Measurements from ENCODE around the gene C22orf39.

The C22orf39 gene

DNA sequence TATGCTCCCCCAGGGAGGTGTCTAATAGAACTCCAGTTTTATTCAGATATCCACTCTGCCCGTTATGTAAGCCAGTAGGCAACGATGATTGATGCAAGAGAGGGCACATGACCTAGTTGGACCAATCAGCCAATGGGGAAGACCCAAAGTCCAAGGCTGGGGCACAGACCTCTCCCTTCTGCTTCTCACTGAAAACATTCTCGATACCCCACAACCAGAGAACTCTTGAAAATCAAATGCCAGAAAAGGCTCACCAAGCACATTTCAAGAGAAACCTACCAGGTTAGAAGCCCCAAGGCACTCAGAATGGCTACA lies 23.4 kb downstream of the C22orf39 start:
- DNase-seq: no peak

DNA sequence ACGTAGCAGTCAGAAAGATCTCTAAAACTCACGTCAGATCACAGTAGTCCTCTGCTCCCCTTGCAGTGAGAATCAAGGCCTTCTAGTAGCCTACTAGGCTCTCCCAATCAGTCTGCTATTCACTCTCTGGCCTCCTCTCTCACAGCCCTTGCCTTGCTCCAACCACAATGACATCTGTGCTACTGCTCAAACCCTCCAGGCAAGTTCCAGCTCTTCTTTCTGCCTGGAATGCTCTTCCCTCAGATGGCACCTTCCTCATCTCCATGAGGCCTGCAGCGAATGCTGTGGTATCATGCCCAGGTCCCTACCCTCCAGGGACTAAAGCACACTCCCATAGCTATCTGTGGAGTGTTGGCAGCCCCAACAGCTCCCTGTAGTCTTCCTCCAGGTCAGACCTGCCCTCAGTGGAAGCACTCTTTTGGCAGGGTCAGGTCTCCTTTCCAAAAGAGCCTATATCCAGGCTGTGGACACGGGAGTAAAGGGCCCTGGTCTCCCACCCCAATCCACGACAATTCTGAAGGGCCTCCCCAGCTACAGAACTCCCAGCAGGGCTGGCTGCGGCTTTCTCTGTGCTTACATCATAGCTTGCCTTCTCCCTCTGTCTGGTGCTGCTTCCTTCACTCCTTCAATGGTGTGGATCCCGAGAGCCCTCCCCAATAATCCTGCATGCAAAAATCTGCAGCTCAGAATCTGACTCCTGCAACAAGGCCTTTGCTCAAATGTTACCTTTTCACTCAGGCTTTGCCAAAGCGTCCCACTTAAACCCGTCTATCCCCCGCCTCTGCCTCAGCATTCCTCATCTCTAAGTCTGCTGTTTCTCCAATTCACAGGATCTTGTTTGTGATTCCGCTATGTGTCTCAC lies 24.8 kb downstream of the C22orf39 start:
- DNase-seq: no peak

DNA sequence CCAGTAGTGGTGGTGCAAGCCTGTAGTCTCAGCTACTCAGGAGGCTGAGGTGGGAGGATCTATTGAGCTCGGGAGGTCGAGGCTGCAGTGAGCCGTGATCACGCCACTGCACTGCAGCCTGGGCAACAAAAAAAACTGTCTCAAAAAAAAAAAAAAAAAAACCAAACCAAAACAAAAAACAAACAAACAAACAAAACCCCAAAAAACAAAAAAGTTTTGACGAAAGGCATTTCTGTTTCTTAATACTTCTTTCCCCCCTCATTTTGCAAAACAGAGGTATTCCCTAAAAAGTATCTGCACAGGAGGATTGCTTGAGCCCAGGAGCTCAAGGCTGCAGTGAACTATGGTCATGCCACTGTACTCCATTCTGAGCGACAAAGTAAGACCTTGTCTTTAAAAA lies 27.2 kb downstream of the C22orf39 start:
- no peak for DNase-seq

DNA sequence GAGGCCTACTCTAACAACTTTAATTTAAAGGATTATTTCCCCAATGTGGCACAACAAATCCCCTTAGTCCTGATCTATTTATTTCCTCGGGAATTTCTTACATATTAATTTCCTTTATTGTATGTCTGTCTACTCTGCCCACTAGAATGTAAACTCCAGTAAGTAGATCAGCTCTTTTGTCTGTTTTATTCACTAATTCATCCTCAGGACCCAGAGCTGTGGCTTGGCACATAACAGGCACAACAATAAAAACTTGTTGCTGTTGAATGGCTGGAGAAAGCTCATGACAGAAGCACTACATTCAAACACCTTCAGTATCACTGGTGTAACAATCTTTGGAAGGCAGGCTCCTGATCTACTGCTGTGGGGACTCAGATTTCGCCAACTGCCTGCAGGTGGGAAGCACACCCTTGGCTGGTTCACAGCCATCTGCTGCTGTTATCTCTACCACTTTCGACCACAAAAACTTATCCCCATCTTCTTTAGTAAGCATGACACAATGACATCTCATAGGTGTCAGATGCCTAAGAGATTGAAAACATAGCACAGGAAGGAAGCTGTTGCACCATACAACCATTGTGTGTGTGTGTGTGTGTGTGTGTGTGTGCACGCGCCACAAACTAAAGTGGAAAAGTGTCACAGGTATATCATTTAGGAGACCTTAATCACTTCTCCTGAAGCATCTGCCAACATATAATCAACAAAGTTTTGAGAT lies 27.9 kb downstream of the C22orf39 start:
- peak; percentile 54 for DNase-seq

DNA sequence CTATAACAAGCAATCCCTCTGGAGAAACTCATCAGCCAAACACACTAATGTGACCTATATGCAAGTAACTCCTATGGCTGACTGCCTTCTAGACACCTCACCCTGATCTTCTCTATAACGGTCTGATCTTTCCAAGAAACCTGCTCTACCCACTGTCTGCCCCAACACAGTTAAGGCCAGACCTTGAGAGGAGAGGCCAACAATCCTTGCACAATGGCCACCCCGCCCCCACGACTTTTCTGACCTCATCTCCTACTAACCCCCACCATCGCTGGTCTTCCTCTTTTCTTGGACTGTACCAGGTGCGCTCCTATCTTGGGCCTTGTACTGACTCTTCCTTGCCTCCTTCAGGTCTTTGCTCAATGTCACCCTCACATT lies 28.4 kb downstream of the C22orf39 start:
- no peak for DNase-seq

DNA sequence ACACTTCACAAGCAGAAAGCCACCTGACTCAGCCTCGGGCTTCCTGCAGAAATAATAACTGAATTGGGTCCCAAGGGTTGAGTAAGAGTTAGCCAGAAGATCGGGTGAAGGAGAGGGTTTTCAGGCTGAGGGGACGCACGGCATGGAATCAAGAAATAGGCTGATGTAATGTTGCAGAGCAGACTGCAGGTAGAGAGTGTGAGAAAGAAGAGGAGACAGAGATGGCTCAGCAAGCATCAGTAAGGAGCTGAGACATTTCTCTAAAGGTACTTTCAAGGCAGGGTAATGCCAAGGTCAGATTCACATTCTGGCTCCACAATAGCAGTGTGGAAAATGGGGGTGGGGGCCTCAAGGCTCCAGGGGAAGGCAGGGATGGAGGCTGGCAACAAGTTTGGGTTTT lies 34.6 kb downstream of the C22orf39 start:
- DNase-seq: no peak

DNA sequence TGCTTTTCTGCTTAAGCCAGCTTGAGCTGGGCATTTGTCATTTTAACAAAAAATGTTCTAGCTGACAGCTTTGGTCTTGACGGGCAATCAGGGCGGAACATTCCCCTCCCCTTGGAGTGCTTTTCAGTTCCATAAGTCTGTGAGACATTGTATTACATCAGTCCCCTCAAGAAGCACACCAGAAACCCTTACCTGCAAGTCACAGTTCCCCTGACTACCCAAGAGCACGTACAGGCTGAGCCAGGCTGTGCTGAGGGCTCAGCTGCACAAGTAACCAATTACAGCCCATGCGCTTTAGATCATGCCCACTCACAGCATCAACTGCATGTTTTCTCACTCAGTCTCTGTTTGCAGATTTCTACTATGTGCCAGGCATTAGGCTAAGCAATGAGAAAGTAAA lies 35.0 kb downstream of the C22orf39 start:
- no peak for DNase-seq

DNA sequence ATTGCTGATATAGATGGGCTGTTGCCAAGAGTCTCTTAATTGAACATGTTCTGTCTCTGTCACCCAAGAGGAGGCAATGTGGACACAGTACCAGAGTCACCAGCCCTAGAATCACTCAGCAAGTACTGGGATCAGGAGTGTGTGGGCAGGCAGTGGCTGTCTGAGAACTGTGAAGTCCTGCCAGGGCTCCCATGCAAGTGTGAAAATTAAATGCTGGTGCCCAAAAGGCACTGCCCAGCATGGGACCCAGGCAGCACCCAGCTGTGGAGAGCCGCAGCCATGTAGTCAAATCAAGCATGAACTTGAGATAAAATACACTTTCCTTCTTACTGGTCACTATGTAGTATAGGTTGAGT lies 35.8 kb downstream of the C22orf39 start:
- no peak for DNase-seq

DNA sequence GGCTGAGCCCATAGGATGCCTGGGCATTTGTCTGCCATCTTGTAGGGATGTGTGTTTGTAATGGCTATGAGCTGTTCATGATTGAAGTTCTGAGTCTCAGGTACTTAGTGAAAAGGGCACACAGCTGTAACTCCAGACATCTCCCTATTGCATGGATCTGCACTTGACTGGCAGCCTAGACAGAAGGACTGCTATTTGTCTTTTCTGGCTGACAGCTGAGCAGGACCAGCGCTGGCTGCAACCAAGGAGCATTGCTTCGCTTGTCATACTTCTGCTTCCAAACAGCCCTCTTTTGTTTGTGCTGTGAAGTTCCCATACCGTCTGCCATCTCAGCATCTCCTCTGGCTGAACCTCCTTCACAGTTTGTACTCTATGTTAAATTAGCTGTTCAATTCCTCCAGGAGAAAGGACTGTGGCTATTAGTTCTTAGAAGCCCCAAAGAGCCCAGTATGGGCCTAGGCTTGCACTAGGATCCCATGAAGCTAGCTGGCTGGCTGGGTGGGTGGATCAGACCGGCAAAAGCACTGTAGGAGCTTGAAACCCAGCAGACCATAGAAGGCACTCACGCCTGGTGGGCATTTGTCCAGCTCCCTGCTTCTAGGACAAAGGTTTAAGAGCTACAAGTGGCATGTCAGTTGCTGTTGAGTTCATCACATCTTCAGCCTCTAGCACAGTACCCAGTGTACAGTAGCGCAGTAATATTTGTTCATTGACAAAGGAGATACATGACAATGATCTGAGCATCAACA lies 36.4 kb downstream of the C22orf39 start:
- DNase-seq: no peak

DNA sequence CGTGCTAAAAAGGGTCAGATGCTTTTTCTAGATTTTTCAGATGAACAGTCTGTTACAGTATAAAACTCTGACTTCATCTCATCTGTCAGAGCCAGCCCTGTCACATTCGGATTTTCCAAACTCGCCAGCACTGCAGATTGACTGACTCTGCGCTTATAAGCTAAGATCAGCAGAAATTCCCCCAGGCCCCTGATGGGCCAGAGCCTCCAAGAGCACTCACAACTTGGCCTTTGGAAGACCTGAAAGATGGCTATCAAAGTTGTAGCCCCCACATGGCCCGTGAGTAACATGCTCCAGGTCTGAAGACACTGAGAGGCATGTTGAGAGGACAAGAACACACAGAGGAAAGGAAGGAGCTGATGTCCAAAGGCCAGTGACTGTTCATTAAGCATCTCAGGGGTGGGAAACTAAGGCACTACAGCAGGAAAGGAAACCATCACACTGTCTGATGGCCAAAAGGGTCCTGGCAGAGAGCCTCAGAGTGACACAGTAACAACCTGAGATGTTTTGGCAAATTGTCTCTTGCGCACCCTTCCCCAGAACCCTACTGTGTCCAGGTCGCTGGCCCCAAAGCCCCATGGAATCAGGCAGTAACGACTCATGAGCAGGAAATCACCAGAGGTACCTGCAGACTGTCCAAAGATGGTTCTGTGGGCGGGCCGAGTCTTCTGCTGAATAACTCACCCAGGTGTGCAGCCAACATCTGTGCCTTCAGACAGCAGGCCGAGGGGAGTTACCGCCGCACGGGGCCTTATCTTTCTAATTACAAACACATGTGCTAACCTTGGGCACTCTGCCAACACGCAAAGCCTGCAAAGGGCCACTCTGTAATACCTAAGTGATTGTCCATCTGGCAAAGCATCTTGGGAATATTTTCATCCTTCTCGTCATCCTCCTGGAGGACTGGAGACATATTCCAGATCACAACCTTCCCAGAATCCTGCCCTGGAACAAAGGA lies 39.6 kb downstream of the C22orf39 start:
- DNase-seq: no peak

DNA sequence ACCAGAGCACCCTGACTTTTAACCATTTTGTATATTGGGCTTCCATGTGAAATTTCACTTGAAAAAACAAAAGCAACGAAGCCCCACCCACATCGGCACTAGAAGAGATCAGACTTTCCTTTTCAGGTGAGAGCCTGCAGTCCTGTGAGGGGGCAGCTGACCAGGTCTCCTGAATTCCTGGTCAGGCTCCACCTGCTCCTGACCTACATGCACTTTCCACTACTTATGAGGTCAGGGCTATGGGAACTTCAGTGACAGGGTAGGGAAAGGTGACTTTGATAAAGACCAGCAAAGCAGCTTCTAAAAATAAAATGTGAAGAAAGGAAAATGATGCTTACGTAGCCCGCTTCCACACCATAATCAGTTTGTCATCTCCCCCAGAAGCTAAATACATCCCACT lies 40.7 kb downstream of the C22orf39 start:
- no peak for DNase-seq

DNA sequence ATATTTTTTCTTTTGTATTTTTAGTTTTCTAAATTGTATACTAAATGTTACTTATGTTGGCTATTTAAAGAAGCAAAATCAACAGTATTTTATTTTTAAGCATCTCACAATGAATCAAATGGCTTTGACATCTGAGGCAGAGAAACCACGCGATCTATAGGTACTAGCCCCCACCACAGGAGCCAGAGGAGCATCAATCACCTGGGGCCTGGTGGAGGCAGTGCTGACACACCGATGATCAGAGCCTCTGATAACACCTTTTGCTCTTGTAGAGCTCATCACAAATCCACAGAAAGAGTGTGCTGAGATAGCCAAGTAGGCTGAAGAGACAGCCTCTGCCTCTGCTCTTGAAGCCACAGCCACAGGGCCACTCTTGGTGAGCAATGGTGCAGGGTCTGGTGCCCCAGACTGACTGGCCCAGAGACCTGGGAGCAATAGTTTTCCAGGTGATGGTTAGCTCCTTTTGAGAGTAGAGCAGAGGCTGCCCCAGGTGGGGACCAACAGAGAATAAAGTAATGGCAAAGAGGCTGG lies 41.2 kb downstream of the C22orf39 start:
- no peak for DNase-seq

DNA sequence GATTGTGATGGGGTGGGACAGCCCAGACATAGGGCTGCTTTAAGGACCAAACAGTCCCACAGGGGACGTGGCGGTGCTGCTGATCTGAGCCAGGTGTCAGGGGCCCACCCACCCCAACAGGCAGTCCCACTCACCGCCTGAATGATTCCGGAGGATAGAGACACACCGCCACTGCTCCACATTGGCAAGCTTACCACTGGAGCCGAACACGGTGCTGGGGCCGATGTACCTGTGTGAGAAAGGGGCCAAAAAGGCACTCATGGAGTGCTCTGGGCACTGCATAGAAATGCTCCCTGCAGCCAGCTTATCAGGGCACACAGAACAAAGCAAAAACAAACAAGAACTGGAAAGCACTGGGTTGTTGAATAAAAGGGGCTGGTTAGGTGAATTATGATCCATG lies 41.9 kb downstream of the C22orf39 start:
- no peak for DNase-seq

DNA sequence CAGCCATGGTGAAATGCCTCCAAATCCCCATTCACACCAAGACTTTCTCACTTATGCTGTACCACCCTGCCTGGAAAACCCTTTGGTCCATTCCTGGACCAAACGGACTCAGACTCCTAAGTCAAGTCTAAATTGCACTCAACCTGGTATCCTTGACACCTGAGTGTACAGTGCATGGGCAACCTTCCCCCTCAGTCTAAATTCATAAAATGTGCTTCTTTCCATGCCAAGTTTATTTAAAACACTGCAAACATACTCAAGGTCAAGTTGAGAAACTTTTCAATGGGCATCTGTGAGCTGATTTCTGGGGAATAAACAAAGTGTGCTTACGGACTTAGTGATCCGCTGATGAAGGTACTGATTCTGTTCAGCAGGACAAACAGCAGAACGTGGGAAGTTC lies 42.4 kb downstream of the C22orf39 start:
- DNase-seq: no peak

DNA sequence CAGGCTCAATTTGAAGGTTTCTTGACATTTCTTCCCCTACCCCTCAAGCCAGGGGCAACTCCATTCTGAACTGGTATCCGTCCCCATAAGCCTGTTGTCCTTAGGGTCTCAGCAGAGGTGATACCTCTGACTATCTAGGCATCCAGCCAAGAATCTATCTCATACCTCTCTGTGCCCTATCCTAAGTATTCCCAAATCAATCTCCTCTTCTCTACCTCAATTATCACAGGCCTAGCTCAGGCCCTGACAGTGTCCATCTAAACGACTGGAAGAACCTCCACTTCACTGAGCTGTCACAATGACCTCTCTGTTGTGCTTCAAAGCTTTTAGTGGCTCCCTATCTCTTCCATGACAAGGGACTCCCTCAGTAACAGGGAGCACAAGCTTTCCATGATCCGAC lies 42.8 kb downstream of the C22orf39 start:
- DNase-seq: no peak

DNA sequence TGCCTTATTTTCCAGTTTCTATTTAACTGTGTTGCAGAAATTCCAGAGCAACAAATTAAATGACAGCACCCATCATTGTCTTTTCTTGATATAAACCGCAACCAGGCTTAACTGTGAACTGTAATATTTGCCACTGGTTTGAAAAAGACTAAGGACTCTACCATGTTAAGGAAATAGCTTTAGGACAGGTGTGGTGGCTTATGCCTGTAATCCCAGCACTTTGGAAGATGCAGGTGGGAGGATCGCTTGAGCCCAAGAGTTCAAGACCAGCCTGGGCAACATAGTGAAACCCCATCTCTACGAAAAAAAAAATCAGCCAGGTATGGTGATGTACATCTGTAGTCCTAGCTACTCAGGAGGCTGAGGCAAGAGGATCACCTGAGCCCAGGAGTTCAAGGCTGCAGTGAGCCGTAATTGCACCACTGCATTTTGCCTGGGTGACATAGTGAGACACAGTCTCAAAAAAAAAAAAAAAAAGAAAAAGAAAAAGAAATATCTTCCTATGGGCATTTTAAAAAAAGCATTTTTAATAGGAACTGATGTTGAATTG lies 44.8 kb downstream of the C22orf39 start:
- DNase-seq: no peak

DNA sequence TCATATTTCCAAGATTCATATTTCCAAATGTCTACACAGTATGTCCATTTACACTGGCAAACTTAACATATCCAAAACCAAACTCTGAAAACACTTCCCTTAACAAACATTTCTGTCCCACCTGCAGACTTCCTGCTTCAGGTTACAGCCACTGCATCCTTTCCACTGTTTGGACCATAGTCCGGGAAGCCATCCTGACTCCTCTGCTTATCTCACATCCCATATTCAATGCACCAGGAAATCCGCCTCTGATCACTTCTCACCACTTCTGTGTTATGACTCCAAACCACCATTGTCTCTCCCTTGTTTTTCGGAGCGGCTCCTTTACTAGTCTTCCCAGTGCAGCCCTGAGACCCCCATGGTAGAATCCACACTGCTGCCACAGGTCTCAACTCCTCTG lies 46.0 kb downstream of the C22orf39 start:
- no peak for DNase-seq

DNA sequence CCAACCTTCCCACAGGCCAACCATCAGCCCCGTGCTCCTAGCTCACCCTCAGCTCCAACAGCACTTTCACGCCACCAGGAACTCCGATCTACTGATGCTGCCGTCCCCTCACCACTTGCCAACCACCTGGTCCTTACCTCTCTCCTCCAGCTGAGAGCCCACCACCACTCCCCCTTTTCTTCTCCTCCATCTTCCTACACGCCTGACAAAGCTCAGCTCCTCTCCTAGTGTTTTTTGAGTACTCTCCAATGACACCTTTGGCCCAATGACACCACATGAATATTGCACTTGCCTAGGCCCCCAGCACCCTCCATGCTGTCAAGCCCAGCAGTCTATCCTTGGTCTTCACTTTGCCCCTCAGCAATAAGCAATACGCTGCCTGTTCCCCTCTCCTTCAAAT lies 46.6 kb downstream of the C22orf39 start:
- no peak for DNase-seq

DNA sequence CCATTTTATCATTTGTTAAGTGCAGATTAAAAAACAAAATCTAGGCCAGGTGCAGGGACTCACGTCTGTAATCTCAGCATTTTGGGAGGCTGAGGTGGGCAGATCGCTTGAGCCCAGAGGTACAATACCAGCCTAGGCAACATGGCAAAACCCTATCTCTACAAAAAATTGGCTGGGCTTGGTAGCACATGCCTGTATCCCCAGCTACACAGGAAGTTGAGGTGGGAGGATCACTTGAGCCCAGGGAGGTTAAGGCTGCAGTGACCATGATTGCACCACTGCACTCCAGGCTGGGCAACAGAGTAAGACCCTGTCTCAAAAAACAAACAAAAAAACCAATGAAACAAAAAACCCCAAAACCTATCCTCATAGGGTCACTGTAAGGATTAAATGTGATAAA lies 48.9 kb downstream of the C22orf39 start:
- no peak for DNase-seq

DNA sequence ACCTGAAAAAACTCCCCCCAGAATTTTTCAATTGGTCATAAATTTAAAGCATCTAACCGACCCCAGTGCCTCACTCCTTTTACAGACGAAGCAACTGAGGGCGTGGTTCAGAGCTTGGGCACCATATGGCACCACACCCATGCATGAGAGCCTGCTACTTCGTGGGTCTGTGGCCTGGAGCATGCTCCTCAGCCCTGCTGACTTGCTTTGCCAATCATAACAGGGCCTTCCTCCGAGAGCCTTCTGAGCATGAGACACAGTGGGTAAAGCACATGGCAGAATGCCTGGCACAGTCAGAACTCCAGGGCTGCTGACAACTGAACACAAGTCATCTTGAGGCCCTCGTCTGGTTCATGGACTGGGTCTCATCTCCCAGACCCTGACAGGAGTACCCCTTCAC lies 49.3 kb downstream of the C22orf39 start:
- no peak for DNase-seq

DNA sequence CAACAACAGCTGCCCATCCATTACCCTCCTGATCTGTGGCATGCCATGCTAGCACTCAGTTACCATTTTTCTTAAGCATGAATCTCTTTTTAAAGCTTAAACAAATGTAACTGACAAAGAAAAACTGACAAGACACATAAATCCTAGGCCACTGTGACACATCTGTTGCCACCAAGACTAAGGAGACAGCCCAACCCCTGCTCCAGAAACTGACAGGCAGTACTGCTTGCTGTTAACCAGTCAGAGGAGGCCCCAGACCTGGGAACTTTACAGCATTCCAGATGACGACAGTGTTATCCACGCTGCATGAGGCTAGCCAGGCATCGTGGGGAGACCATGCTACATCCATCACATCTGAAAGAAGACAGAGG lies 49.8 kb downstream of the C22orf39 start:
- DNase-seq: no peak

All from CD4-positive, alpha-beta T cell treated with Interleukin-17A for 4 hours (primary cell).